Peyer's patch (tissue), 4 donors: Measurements from ENCODE around the gene PDZD7. TPM values are rescaled to one million over a fixed set of nuclear protein-coding genes. Genes with fewer than 3 reads are reported as not detected.

Experiments used
- DNase-seq, 3 donors: peaks; one replicate each; pipeline ENCODE4 v3.0.0-alpha.2; 2017 to 2019
- H3K27ac ChIP-seq, 4 donors: fragments of 200-600 bp; sonication (generic); one replicate each; pipeline ENCODE4 v1.5.1; 2016 to 2019
- H3K27me3 ChIP-seq, 2 donors: fragments of 200-600 bp; sonication (generic); one replicate each; pipeline ENCODE4 v1.5.1; 2019
- H3K36me3 ChIP-seq, 3 donors: fragments of 200-600 bp; sonication (generic); one replicate each; pipeline ENCODE4 v1.5.1; 2016 to 2019
- H3K4me1 ChIP-seq, 4 donors: fragments of 200-600 bp; sonication (generic); one replicate each; pipeline ENCODE4 v1.5.1; 2016 to 2019
- H3K4me3 ChIP-seq, 4 donors: fragments of 200-600 bp; sonication (generic); 1 replicate in 3 of 4; 2 replicates in 1 of 4; pipeline ENCODE4 v1.5.1; 2016 to 2019; ENCODE audit warnings: mild to moderate bottlenecking in 1 of 4
- H3K9me3 ChIP-seq, 4 donors: fragments of 200-600 bp; sonication (generic); one replicate each; pipeline ENCODE4 v1.5.1; 2016 to 2019; ENCODE audit warnings: mild to moderate bottlenecking in 1 of 4
- POLR2A ChIP-seq, 2 donors: fragments of 450-650 bp; IDR thresholded peaks; one replicate each; pipeline ENCODE4 v1.5.1; 2017; ENCODE audit warnings: antibody characterized with exemption in 2 of 2, mild to moderate bottlenecking in 2 of 2, moderate library complexity in 2 of 2
- total RNA-seq, 4 donors: library from RNA; depleted of rRNA; stranded (reverse); fragments of >200 nt; gene quantifications; one replicate each; pipeline ENCODE4 v1.1.0, GENCODE V29; 2016
- TF ChIP-seq, protein P1 (sequence below), 6 experiments: fragments of 450-650 bp in 4 of 6; fragments of 200-600 bp in 2 of 6; sonication (generic) in 1 of 6; IDR thresholded peaks; one replicate each; pipeline ENCODE4 v1.5.1; 2017 to 2019; ENCODE audit warnings: antibody characterized with exemption in 6 of 6, mild to moderate bottlenecking in 3 of 6, moderate library complexity in 1 of 6

The PDZD7 gene
- total RNA-seq, result 10 to 100 TPM in 3 of 4 donors, under 1 TPM in 1; 0.83 to 58.7 (median 51.3) TPM

DNA sequence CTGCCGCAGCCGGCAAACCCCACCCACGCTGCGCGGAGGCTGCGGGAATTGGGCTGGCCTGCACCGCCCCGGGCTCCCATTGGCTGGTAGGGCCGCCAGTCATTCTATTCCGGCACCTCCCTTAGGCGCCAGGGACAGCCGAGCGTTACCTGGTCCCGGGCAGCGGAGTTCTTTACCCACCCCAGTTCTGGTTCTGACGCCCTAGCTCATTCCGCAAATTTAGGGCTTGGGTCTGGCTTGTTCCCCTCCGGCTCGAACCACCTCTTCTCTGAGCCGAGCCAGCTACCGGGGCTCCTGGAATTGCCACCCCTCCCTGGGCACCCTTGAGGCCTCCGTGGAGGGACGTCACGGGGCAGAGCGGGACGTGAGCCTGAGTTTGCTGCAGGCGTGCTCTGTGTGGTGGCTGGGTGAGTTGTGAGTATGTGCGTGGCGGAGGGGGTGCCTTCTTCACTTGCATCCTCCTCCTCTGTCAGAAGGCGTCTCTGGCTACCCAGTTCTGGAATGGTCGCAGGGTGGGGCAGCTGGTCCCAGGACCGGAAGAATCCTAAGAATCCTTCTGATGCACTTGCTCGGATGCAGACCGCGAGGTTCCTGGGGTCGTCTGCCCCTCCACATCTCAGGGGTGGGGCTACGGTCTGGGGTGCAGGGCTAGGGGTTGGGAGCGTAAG is at the start of gene PDZD7, which contains the start of gene SFXN3:
Gene PDZD7 (minus strand): TSS at position 2 of the 668 bp plus-strand sequence. CDS start 910 bp downstream, outside the sequence.
Gene SFXN3 (plus strand): TSS at position 107 of the 668 bp plus-strand sequence. CDS start 3,461 bp downstream, outside the sequence.
- DNase-seq, result peak; percentile 92 to 99 (median 98)
- peaks cover 0 to 27% (median 7%) of the 10 kb centered on the region in 4 donors for H3K4me1 ChIP-seq
- peak within 1 kb of the TSS; percentile 67 to 88 (median 77) for H3K4me3 ChIP-seq
- H3K36me3 ChIP-seq, result peaks cover 0 to 17% (median 0%) of the 10 kb centered on the region in 3 donors
- TF ChIP-seq, protein P1, sequence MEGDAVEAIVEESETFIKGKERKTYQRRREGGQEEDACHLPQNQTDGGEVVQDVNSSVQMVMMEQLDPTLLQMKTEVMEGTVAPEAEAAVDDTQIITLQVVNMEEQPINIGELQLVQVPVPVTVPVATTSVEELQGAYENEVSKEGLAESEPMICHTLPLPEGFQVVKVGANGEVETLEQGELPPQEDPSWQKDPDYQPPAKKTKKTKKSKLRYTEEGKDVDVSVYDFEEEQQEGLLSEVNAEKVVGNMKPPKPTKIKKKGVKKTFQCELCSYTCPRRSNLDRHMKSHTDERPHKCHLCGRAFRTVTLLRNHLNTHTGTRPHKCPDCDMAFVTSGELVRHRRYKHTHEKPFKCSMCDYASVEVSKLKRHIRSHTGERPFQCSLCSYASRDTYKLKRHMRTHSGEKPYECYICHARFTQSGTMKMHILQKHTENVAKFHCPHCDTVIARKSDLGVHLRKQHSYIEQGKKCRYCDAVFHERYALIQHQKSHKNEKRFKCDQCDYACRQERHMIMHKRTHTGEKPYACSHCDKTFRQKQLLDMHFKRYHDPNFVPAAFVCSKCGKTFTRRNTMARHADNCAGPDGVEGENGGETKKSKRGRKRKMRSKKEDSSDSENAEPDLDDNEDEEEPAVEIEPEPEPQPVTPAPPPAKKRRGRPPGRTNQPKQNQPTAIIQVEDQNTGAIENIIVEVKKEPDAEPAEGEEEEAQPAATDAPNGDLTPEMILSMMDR (IDR thresholded peaks at IDR 0.05), result no peak
- peak; percentile 86 to 94 for TF ChIP-seq POLR2A (IDR thresholded peaks at IDR 0.05)
- H3K9me3 ChIP-seq, result no peaks in the 10 kb centered on the region
- H3K27ac ChIP-seq, result peak within 1 kb of the TSS; percentile 92 to 100 (median 98)
- no peaks in the 10 kb centered on the region for H3K27me3 ChIP-seq

DNA sequence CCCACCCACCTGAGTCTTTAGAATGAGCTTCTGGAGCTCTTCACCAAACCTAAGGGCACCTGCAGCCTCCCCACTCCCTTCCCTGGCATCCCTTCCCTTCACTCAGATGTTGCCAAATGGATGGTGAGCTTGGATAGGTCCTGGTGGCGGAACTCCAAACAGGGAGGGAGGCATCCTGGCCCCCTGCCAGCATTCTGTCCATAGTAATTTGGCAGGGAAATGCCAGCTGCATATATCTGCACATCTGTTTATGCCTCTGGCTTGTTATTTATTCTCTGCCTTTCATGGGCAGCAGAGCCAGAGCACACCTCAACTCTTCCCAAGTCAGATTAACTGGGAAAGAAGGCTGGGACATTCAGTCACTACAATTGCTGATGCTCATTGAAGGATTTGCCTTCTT is 48.9 kb upstream of the PDZD7 start:
- TF ChIP-seq, protein P1 (IDR thresholded peaks at IDR 0.05), result no peak
- no peak for TF ChIP-seq POLR2A (IDR thresholded peaks at IDR 0.05)
- Histone ChIP-seq H3K4me1 (no peaks in the 10 kb centered on the region), H3K9me3 (no peaks in the 10 kb centered on the region), H3K4me3 (no peak overlapping the region), H3K27me3 (peaks cover 0 to 9% of the 10 kb centered on the region in 2 donors), H3K27ac (no peak overlapping the region), H3K36me3 (no peaks in the 10 kb centered on the region)
- DNase-seq, result no peak

DNA sequence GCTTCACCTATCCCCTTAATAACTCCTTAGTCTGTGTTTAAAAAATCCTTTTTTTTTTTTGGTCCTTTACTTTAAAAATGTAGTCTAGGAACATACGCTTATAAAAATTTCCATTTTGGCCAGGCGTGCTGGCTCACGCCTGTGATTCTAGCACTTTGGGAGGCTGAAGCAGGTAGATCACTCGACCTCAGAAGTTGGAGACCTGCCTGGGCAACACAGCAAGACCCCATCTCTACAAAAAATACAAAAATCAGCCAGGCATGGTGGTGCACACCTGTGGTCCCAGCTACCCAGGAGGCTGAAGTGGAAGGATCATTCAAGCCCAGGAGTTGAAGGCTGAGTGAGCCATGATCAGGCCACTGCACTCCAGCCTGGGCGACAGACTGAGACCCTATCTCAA is 45.7 kb upstream of the PDZD7 start:
- no peaks in the 10 kb centered on the region for H3K36me3 ChIP-seq
- no peak overlapping the region for H3K4me3 ChIP-seq
- no peak overlapping the region for H3K27ac ChIP-seq
- no peak for DNase-seq
- no peak for TF ChIP-seq POLR2A (IDR thresholded peaks at IDR 0.05)
- TF ChIP-seq, protein P1 (IDR thresholded peaks at IDR 0.05), result no peak
- peaks cover 0 to 6% (median 3%) of the 10 kb centered on the region in 4 donors for H3K4me1 ChIP-seq
- H3K9me3 ChIP-seq, result no peaks in the 10 kb centered on the region
- no peaks in the 10 kb centered on the region for H3K27me3 ChIP-seq

DNA sequence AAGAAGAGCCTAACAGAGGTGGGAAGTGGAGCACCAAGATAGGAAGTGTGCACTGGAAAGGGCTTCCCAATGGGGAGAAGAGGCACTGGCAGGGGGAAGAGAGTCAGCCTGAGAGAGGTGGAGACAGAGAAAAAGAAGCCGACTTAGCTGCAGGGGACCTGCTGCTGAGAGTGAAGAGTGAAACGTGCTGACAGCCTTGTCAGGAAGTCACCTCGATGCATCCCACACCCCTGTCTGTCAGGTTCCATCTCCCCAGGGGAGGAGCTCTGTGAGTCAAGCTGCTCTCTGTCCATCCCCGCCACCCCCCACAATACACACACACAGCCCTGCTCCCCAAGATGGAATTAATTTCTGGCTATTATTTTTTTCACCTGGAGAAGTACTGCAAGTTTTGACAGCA is 44.8 kb upstream of the PDZD7 start:
- Histone ChIP-seq H3K4me1 (peaks cover 0 to 8% (median 3%) of the 10 kb centered on the region in 4 donors), H3K4me3 (no peak overlapping the region), H3K27me3 (no peaks in the 10 kb centered on the region), H3K36me3 (no peaks in the 10 kb centered on the region), H3K27ac (no peak overlapping the region), H3K9me3 (no peaks in the 10 kb centered on the region)
- TF ChIP-seq POLR2A (IDR thresholded peaks at IDR 0.05), result no peak
- TF ChIP-seq, protein P1 (IDR thresholded peaks at IDR 0.05), result no peak
- DNase-seq, result no peak

DNA sequence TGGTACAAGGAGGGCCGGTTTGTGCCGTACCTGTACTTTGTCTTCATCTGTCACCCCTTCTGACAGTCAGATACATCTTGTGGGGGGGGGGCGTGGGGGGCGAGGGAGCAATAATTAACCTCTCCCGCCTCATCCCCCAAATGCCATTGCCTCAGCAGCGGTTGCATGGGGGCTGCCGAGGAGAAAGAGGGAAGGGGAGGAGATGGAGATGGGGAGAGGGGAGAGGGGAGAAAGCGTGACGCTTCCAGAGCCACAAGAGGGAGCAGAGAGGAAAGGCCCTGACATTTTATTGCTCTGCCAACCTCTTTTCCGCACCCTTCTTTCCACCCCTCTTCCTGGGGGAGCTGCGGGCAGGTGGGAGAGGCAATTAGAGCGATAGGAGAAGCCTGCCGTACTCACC is 42.7 kb upstream of the PDZD7 start:
- DNase-seq, result no peak
- Histone ChIP-seq H3K4me1 (peaks cover 0 to 8% (median 3%) of the 10 kb centered on the region in 4 donors), H3K36me3 (no peaks in the 10 kb centered on the region), H3K9me3 (no peaks in the 10 kb centered on the region), H3K27ac (no peak overlapping the region), H3K27me3 (no peaks in the 10 kb centered on the region), H3K4me3 (no peak overlapping the region)
- TF ChIP-seq, protein P1 (IDR thresholded peaks at IDR 0.05), result no peak
- no peak for TF ChIP-seq POLR2A (IDR thresholded peaks at IDR 0.05)
